ENCODE results near the gene EFCAB12.
"Not testable (repeated sequence)": the region's sequence is repeated elsewhere in the genome, so short reads cannot be mapped to it uniquely, and the experiment has no call there.

GRCh38 chr3:129392106-129392887 lies 36.1 kb downstream of the EFCAB12 start:
- not testable (repeated sequence) for TF ChIP-seq FOXM1 (IDR thresholded peaks at IDR 0.05; ENCODE audit: borderline replicate concordance); SP1 (IDR thresholded peaks at IDR 0.05); TARDBP (IDR thresholded peaks at IDR 0.05)

Measured in HEK293T (cell line).